HG03442 (cell line): ENCODE measurements around the gene HTT.

Experiments
- ATAC-seq: cut with Tn5 transposase; IDR thresholded peaks from one replicate; pipeline ENCODE4 v1.9.1; 2021; ENCODE audit warnings: mild to moderate bottlenecking, moderate library complexity; ENCODE audit not compliant: unreplicated experiment

HTT gene

DNA sequence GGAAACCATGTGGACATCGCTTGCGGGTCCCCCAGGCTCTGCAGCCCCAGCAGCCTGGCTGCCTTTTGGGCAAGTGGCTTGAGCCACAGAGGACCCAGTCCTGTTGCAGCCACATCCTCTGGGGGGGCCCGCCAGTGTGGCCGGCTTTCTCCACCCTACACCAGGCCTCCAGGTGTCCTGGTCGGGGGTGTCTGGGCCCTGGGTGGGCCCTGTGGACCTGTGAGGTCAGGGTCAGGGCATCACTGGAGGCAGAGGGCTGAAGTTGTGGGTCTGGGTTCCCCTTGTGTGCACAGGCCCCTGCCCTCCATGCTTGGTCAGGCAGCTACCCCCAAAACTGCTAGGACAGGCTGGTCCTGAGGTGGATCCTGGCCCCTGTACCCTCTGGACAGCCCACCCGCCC lies 171.2 kb downstream of the HTT start:
- no peak for ATAC-seq

DNA sequence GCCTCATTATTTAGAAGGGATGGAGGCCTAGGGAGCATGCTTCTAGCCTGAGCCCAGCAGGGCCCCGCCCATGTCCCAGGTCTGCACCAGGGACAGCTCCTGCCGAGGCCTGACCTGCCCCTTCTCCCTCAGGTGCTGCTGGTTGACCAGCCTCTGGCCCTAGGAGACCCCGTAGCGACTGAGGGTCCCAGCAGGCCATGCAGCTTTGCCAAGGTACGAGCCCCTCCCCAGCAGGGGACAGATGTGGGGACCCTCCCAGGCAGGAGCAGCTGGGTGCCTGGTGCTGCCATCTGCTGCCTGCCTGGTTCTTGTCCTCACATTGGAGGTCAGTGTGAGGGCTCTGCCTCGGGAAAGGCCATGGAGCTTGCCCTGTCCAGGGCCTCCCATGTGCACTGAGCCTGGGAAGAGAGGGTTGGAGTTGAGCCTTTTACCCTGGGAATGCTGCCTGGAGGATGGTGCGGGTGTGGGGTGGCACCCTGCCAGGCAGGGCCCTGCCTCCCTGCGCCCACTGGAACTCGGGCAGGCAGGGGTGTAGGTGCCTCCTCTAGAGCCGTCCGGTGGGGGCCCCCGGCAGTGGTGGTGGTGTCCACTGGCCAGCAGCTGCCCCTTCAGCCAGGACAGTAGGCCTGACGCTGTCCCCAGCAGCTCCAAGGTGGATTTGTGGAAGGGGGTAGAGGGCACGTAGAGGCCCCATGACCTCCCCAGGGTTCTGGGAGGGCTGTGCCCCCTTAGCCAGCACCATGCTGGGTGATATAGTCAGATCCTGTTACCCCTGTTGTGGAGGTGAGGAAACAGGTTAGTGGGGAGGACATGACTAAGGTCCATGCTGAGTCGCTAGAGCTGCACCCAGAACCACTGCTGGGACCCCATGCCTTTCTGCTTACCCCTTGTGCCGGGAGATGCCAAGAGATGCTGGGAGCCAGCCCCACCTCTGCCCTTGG lies 172.2 kb downstream of the HTT start:
- ATAC-seq, result no peak

DNA sequence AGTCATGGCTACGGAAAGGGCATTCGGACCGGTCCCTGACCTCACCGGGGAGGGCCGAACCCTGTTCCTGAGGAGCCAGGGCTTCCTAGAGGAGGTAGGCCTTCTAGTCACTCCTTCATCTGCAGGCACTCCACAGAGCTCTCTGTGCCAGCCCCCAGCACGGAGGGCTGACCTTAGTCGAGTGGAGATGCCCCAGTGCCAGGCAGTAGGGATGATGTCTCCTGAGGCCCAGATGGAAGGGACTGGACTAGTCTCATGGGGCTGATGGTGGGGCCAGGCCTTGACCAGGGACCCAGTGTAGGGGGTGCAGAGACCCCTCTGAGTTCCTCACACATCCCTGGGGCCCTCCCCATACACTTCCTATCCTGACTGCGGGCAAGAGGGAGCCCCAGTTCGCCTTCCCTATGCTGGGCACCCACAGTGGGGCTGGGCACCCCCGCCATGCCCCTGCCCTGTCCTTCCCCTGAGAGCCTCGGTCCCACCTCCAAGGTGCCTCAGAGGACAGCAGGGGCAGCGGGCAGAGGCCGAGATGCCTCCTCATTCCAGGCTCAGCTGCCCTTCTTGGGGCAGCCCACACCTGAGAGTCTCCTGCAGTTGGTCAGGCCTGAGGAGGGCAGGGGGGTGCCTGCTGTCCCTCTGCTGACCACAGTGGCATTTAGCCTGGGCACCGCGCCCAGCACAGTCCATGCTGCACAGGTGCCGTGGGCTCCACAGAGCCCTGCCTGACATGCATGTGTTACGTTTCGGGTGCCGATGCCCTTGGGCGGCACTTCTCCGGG lies 173.1 kb downstream of the HTT start:
- no peak for ATAC-seq

DNA sequence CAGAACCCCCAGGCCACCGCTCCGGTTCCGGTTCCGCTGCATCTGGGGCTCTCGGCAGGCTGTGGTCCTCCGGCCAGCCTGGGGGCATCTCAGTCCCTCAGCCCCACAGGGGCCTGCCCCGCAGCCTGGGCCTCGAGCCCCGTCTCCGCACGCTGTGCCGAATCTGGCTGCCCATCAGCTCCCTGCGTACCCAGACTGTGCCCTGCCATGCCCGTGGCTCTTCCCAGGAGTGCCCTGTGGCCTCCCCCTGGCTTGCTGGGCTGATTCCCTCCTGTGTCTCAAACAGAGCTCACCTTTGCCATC lies 173.6 kb downstream of the HTT start:
- no peak for ATAC-seq

DNA sequence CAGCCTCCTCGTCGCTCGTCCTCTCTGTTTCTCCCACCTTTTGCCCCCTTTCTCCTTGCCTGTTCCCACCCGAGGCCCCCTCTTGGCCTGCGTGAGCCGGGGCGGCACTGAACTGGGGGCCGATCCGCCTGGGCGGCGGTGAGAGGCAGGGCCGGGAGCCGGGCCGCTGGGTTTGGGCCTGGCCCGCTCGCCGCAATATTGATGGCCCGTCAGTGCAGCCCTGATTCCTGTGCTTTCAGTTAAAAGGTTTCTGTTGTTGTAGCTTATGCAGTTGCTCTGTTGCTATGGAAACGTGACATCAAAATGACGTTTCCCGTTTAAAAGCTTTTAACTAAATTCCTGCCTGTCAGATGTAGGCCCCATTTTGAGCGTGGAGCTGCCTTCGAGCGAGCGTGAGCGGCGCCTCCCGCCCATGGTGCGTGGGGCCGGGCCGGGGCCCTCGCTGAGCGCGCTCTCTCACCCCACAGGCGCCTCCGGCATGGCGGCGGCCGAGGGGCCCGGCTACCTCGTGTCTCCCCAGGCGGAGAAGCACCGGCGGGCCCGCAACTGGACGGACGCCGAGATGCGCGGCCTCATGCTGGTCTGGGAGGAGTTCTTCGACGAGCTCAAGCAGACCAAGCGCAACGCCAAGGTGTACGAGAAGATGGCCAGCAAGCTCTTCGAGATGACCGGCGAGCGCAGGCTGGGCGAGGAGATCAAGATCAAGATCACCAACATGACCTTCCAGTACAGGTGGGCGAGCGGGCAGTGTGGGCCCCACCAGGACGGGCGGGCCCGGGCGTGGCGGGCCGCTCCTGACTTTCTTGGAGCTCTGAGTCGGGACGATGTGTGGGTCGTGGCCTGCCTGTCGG lies 174.6 kb downstream of the HTT start, which contains the start of gene MSANTD1:
Gene MSANTD1 (plus strand): TSS at position 349 of the 851 bp plus-strand sequence. CDS start 64 bp downstream, at position 413.
- no peak for ATAC-seq

DNA sequence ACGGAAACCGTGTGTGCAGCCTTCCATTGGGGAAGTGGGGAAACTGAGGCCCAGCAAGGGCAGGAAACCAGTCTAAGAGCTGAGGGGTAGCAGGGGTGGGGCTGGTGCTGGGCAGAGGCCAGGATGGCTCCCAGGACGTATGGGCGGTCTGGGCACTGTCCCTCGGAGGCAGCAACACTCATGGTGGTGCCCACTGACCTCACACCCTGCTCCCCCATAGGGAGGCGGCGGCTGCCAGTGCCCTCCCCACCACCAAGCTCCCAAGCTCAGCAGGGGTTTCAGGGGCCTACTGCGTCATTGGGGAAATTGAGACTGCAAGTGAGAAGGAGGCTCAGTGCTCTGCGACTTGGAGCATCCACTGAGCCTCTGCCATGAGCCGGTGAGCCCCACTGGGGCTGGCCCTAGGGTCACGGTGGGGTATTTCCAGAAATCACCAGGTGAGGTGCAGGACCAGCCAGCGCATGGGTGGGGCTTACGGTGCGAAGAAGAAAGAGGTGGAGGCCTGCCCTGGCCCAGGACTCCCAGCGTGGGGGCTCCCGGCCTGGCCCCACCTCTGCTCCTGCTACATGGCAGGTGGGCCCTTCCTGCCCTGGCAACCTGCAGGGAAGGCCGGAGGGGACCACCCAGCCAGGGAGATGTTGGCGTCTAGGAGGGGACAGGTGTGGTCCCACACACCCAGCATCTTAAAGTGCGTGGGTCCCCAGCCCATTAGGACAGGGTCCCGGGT lies 175.4 kb downstream of the HTT start:
- ATAC-seq, result no peak

DNA sequence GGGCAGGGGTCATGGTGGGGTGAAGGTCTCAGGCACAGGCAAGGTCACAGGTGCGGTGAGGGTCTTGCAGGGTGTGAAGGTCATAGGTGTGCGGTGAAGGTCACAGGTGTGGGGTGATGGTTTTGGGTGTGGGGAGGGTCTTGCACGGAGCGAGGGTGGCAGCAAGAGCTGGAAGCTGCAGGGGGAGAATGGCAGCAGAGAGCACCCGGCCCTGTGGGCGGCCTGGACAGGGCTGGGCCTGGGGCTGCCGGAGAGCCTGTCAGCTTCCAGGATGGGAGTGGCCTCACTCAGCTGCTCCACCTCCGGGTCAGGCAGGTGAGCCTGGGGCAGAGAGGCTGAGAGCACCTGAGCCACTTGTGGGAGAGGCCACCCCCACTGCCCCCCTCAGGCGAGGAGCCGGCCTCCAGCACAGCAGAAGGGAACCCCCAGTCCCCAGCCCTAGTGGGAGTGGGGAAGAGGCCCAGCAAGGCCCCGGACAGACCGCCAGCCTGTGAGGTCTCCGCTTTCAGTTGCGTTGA lies 176.0 kb downstream of the HTT start:
- no peak for ATAC-seq

DNA sequence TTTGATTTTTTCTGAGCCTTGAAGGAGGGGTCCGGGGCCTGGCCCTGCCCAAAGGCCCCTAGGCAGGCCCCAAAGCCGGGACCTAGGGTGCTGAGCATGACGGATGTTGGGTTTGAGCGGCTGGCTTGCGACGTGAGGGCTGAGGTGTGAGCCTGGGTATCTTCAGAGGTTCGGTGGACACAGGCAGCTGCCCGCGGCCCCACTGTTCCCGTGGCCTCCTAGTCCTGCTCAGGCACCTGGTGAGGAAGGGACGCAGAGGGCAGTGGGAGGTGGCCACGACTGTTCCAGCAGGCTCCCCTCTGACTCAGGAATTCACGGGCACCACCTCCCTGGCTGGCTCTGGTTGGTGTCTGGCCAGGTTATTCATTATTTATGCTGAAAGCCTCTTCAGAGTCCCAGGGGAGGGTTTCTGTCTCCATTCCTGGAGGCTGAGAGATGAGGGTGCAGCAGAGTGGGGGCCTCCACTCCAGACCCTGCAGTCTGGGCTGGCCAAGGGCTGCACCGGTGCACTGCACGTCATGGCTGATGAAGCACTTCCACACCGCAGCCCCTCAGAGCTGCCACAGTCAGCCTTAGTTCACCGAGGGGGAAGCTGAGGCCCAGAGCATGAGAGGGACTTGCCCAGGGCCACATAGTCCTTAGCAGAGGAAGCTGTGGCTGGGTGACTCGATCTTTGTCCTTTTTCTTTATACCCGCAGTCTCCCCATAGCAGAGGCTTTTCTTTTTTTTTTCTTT lies 176.6 kb downstream of the HTT start:
- ATAC-seq, result no peak

DNA sequence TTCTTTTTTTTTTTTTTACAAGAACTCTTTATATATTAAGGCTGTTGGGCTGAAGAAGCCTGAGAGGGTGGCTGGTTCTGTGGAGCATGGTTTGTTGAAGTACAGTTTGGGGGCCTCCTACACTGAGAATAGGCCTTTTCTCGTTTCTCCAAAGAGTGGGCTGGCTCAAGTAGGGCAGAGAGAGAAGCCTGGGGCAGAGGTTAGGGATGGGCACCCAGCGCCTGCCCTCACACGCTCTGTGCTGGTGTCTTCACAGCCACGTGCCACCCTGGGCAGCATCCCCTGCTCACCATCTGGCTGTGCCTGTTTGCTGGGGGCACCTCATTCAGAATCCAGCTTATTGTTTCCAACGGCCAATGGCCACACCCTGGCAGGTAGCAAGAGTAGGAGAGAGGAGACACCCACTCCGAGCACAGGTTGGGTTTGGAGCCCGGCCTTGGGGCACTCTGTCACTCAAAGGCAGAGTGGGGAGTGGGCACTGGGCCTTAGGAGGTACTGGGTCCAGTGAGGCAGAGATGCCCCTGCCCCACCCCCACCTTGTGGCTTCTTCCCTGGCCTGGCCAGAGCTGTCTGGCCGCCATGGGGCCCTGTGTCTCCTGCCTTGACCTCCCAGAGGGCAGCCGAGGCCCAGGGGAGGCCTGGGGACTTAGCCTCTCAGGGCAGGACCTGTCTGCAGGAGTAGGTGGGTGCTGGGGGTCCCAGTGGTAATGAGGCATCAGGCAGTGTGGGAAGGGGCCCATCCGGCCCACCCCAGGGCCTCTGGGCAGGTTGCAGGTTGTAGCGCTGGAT lies 177.4 kb downstream of the HTT start:
- ATAC-seq, result no peak

DNA sequence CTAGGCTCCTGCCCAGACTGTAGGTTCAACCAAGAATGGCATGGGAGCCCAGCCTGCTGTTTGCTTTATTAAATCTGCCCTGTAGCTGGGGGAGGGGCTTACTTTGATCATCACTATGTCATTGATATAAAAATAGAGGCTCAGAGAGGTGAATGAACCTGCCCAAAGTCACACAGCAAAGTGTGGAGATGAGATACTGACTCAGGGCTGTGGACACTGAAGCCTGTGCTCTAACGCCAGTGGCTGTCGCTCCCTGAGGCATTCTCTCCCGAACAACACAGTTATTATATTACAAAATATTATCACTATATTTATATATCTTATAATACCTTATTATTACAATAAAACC lies 178.0 kb downstream of the HTT start:
- no peak for ATAC-seq

DNA sequence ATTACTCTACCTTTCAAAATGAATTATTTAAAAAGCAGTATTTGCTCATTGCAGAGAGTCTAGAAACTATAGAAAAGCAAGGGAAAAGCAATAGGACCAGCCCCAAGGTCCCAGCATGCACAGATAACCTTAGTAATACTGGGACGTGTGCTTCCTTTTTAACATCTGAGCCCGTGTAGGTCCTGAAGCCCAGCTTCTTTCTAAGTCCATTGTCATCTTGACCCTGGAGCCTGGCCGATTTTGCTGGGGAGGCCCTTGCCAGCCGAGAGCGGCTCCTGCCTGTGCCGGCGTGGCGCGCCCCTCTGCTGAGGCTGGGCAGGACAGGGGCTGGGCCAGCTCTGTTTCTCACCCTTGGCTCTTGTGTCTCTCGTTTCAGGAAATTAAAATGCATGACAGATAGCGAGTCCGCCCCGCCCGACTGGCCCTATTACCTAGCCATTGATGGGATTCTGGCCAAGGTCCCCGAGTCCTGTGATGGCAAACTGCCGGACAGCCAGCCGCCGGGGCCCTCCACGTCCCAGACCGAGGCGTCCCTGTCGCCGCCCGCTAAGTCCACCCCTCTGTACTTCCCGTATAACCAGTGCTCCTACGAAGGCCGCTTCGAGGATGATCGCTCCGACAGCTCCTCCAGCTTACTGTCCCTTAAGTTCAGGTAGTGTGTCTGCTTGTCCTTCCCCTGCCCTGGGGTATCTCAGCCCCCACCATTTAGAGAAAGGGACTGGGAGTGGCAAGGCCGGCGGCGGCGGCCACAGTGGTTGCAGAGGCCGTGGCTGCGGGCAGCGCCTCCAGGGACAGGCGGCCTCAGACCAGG lies 178.6 kb downstream of the HTT start:
- ATAC-seq, result no peak

DNA sequence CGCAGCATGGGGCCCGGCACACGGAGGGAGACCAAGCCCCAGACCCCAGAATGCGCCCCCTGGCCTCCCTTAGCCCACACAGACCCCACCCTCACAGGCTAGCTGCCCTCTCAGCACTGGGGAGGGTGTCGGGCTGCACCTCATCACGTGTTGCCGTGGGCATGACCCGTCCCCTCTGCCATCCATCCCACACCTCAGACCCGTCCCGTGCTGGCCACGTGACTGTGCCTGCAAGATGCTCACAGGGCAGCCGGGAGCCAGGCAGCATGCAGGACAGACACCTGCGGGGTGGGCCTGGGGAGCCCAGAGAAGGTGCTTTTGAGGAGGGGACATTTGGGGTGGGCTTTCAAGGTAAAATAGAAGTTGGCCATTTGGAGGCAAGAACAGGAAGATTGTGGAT lies 179.3 kb downstream of the HTT start:
- ATAC-seq, result no peak

DNA sequence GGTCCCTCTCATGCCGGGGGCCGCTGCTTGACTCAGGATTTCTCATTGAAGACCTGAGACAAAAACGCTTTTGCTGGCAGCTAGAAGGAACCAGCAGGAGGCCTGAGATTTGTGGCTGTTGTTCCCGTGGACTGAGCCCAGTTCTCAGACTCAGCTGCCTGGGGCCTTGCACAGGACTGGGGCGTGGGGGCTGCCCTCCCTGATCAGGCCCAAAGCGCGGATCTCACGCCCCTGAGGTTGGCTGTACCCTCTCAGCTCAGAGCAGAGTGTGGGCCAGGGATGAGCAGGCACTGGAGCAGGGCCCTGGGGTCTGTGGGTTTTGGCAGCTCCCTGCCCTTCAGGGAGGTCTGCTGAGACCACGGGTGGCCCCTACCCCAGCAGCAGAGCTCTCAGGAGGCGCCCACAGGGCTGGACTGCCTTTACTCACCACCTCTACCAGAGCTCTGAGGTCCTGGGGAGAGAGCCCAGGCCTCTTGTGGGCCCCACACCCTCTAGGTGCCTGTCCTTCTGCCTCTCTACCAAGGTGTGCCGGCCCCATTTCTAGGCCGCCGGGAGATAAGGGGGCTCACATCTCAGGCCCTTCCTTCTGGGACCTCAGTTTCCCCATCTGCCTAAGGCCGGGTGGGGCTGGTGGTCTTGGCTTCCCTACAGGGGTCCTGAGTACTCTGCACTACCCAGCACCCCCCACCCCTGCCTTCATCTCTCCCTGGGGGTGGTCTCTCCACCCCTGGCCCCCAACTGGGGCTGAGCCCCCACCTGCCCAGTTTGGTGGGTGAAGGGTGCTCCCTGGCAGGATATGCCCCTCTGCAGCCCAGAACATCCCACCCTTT lies 180.0 kb downstream of the HTT start:
- no peak for ATAC-seq

DNA sequence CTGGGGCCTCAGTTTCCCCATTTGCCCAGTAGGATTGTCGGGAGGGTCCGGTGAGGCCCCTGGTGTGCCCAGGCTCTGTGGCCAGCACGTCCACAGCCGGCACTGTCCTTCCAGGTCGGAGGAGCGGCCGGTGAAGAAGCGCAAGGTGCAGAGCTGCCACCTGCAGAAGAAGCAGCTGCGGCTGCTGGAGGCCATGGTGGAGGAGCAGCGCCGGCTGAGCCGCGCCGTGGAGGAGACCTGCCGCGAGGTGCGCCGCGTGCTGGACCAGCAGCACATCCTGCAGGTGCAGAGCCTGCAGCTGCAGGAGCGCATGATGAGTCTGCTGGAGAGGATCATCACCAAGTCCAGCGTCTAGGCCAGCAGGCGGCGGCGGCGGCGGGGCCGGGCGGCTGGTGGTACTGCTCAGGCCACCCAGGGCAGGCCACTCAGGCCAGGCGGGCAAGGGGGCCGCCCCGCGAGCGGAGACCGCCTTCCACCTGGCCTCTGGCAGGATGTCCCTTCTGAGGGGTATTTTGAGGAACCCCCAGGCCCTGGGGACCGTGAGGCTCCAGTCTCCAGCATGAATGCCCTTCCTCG lies 181.2 kb downstream of the HTT start:
- no peak for ATAC-seq

DNA sequence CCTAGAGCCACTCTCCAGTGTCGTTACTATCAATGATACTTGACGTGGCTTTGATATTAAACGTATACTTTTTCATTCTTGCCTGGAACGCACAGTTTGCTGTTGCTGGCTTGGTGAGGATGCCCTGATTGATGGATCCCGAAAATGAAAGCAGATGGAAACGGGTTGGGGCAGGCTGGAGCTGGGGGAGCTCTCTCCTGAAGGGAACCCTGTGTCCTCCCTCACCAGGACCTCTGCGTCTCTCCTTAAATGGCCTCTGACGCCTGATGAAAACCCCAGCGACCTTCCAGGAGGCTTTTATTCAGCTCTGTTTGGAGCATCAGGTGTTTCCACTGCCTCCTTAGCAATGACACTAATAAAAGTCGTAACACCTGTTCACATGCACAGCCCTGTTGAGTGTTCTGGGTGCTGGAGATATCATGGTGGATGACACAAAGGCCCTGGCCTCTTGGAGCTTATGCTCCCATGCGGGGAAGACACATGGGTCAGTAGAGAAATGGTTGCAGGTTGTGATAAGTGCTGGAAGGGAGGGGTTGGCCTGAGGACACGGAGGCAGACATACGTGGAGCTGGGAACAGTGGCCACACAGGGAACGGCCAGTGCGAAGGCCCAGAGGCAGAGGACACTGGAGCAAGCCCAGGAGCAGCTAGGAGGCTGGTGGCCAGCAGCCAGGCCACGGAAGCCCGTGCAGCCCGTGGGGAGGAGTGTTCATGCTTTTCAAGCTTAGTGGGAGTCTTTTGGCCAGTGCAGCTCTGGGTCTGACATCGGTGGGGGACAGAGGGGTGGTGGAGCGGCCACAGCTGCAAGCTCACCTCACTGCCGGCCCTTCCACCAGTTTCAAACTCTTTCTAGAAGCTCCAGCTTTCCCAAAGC lies 182.0 kb downstream of the HTT start:
- ATAC-seq, result no peak

DNA sequence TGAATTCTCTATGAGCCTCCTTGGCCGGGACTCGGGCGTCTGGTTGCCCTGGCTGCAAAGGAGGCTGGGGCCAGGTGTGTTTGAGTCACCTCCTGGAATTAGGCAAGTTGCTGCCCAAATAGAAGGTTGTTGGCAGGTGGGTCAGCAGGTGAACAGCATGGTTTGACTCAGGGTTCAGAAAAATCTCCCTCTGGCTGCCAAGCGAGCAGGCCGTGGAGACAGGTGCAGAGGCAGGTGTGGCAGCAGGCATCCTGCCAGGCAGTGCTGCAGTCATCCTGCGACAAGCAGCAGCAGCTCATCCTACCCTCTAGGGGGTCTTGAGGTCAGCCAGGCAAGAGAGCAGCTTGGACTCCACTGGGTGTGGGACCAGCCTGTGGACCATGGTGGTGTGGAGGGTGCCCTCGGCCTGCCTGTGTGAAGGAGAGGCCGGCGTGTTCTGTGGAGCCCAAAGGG lies 182.6 kb downstream of the HTT start:
- ATAC-seq, result peak; percentile 13
